ENCODE data around the gene S100B.
A peak's percentile ranks its signal among the peaks of the same experiment; 100 is the strongest.
"Not testable (repeated sequence)": the region's sequence is repeated elsewhere in the genome, so short reads cannot be mapped to it uniquely, and the experiment has no call there.

The S100B gene

GRCh38 chr21:46600978-46601377 lies 3.9 kb downstream of the S100B start:
- no peak for DNase-seq (ENCODE audit: low read depth in 2 of 2)

- DNase-seq (ENCODE audit: low read depth in 2 of 2), result no peak
Observed at GRCh38 chr21:46600305-46600704, 4.6 kb downstream of the S100B start.

GRCh38 chr21:46598581-46599572 lies 6.0 kb downstream of the S100B start:
- DNase-seq (ENCODE audit: low read depth in 2 of 2), result peak; percentile 57 to 66

DNA sequence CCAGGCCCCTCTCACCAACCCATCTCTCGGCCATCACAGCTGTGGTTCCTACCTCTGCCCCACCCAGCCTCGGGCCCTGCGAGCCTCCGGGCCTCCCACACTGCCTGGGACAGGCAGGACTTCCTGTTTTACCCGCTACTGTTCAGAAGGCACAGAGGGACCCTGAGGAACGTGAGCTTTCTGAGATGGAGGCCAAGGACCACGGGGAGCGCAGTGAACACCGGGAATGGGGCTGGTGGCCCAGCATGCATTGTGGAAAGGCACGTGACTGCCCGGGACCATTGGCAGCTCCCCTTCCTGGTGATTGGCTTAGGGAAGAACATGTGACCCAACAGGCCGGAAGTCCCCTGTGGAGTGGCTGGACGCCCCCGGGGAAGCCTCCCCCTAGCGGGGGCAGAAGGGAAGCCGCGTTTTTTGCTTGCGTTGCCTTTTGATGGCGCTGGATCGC lies 7.0 kb downstream of the S100B start:
- DNase-seq (ENCODE audit: low read depth in 2 of 2), result no peak

- DNase-seq (ENCODE audit: low read depth in 2 of 2), result no peak
Observed at GRCh38 chr21:46597031-46597430, 7.9 kb downstream of the S100B start.

GRCh38 chr21:46596201-46596600 lies 8.7 kb downstream of the S100B start:
- DNase-seq (ENCODE audit: low read depth in 2 of 2), result no peak

- no peak for DNase-seq (ENCODE audit: low read depth in 2 of 2)
Observed at GRCh38 chr21:46594276-46594675, 10.6 kb downstream of the S100B start.

- DNase-seq (ENCODE audit: low read depth in 2 of 2), result no peak
Observed at GRCh38 chr21:46585191-46585953, 19.5 kb downstream of the S100B start.

DNA sequence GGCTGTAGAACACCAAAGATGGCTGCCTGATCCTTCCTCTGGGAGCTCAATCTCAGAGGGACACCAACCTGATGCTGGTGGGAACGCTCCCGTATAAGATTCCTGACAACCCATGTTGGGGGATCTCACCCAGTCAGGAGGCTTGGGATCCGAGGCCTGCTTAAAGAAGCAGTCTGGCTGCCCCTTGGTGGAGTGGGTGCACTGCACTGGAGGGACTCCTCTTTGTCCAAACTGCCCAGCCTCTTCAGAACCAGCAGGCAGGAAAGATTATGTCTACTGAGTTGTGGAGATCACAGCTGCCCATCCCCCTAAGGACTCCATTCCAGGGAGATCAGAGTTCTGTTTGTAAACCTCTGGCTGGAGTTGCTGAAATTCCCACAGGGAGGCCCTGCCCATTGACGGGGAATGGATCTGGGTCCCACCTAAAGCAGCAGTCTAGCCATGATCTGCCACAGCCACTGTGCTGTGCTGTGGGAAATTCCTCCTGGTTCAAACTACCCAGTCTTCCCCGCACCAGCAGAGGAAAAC lies 23.0 kb downstream of the S100B start:
- DNase-seq (ENCODE audit: low read depth in 2 of 2), result no peak

GRCh38 chr21:46579394-46579793 lies 25.5 kb downstream of the S100B start:
- not testable (repeated sequence) for DNase-seq (ENCODE audit: low read depth in 2 of 2)

DNA sequence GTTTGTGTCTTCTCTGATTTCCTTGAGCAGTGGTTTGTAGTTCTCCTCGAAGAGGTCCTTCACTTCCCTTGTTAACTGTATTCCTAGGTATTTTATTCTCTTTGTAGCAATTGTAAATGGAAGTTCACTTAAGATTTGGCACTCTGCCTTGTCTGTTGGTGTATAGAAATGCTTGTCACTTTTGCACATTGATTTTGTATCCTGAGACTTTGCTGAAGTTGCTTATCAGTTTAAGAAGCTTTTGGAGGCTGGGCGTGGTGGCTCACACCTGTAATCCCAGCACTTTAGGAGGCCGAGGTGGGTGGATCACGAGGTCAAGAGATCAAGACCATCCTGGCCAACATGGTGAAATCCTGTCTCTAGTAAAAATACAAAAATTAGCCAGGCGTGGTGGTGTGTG lies 27.1 kb downstream of the S100B start:
- DNase-seq (ENCODE audit: low read depth in 2 of 2), result not testable (repeated sequence)

GRCh38 chr21:46572850-46573249 lies 32.0 kb downstream of the S100B start:
- no peak for DNase-seq (ENCODE audit: low read depth in 2 of 2)

DNA sequence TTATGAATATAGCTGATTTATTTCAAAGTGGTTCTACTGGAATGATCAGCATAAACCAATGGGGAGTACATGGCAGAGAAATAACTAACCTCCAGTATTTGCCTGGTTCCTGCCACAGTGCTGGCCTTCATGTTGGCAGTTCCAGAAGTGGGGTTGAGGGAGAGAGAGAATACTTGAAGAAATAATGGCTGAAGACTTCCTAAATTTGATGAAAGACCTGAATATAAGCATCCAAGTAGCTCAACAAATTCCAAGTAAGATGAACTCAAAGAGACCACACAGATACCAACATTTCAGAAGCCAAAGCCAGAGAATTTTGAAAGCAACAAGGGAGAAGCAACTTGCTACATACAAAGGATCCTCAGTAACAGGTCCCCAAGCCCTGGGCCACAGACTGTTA lies 34.3 kb downstream of the S100B start:
- DNase-seq (ENCODE audit: low read depth in 2 of 2), result no peak

GRCh38 chr21:46570119-46570518 lies 34.8 kb downstream of the S100B start:
- DNase-seq (ENCODE audit: low read depth in 2 of 2), result no peak

DNA sequence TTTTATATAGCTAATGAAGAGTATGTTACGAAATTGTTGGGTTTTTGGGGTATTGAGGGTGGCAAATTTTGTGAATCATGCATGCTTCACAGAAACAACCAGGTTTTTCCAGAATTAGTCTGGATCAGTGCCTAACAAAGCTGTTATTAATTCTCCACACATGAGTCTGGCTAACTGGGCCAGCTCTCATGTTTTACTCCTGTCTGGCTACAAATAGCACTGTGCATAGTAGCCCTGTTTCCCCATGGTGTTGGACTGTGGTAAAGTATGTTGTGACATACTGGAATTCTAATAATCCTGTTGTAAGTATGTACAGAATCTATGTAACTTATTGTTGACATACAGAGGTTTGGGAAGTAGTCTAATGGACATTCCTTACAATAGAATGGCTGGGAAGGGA lies 35.8 kb downstream of the S100B start:
- DNase-seq (ENCODE audit: low read depth in 2 of 2), result peak; percentile 53 to 54

DNA sequence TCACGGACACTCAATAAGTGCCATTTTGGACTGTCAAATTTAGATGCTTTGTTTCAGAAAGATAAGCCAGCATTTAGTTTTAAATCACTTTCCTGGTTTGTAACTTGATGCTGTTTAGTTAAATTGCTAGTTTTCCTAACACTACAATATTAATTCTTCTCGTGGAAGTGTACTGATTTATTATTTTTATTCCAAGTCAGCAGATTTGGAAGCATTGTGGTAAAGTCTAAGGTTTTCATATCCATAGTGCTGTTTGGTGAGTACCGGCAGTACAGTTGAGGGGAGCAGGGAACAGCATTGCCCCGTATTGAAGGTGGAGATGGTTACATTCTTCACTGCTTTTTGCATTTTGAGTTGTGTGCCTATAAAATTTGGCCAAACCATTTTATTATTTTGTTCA lies 36.3 kb downstream of the S100B start:
- no peak for DNase-seq (ENCODE audit: low read depth in 2 of 2)

GRCh38 chr21:46567348-46567747 lies 37.5 kb downstream of the S100B start:
- no peak for DNase-seq (ENCODE audit: low read depth in 2 of 2)

DNA sequence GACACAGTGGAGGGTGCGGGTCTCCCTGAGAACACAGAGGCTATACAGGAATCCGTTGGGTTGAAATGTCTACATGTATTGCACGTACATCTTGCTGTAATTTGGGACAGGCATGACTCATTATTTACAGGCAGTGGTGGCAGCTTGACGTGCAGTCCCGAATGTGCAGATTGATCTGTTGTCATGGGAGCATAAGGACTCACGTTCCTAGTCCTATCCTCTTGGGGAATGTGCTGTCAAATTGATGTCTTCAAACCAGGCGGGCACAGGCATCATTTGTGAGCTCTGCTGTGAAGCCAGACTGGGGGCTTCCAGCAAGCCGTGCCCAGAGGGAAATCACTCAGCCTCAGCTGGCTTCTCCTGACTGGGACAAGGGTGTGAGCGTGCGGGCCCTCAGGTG lies 40.5 kb downstream of the S100B start:
- peak; percentile 10 to 12 for DNase-seq (ENCODE audit: low read depth in 2 of 2)

DNA sequence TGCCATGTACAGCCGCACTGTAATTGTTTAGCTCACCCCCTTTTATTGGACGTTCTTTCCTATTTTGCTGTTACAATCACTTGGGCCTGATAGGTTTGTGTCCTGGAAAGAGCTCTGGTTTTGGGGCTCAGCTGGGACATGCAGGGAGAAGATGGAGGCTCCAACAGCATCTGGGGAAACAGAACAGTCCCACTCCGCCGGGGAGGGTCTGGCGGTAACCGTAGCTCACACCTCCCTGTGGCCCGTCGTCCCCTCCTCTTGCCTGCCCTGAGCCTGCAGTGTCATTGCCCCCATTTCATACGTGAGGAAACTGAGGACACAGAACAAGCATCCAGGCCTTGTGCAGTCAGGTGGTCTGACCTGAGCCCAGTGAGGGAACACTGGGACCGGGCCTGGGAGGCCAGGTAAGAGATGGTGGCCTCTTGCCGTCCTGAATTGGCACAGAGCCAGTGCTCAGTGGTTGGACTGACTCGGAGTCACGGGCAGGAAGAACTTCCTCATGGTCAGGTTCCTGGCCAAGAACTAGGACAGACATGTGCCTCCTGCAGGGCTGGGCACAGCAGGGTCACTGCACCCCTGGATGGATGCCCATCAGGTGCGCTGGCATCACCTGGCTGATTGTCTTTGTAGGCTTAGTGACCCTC lies 41.8 kb downstream of the S100B start:
- no peak for DNase-seq (ENCODE audit: low read depth in 2 of 2)

- DNase-seq (ENCODE audit: low read depth in 2 of 2), result no peak
Observed at GRCh38 chr21:46562472-46562871, 42.4 kb downstream of the S100B start.

DNA sequence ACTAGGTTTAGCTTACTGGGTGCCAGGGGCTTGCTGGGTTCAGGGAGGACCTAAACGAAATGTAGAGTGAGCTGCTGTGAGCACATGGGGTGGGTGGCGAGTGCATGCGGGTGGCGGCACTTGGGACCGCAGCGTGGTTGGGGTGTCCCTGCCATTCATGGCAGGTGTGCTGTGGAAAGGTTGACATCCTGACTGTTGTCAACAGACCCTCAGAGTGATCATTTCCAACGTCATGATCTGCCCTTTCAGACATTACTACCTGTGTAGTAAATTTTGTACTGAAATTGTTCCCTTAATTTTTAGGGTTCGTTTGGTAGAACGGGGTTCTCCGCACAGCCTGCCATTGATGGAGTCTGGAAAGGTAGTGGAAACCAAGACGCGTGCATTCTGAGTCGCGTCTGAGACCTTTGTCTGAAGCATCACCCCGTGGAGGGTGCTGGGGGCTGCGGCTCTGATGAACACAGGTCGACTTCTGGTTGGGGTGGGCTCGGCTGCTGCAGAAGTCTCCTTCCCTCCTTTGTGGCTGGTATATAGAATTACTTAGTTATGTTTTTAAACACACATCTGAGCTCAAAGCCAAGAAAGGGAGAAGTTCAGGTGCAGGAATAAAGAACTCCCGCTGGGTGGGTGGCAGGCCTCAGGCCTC lies 43.3 kb downstream of the S100B start:
- DNase-seq (ENCODE audit: low read depth in 2 of 2), result no peak

Data from fibroblast of skin of left biceps (primary cell).